Fibroblast of lung (primary cell): ENCODE measurements around the gene SPOCK3. TPM values are rescaled to one million over a fixed set of nuclear protein-coding genes. Genes with fewer than 3 reads are reported as not detected.
"Not testable (repeated sequence)": the region's sequence is repeated elsewhere in the genome, so short reads cannot be mapped to it uniquely, and the experiment has no call there.

Experiments used
- DNase-seq, 2 donors: peaks; one replicate each; pipeline versions ENCODE4 v3.0.0 to v3.0.0-alpha.2; 2010; ENCODE audit warnings: low read depth in 2 of 2
- H2AFZ ChIP-seq: 2 replicates; pipeline ENCODE4 v1.5.1; 2012; ENCODE audit warnings: low read length, control low read depth, inconsistent platforms
- H3K27ac ChIP-seq: 2 replicates; pipeline ENCODE4 v1.5.1; 2011; ENCODE audit warnings: low read length, control low read depth; ENCODE audit not compliant: insufficient read depth
- H3K27me3 ChIP-seq: 2 replicates; pipeline ENCODE4 v1.5.1; 2011; ENCODE audit warnings: mild to moderate bottlenecking, low read length; ENCODE audit not compliant: control insufficient read depth, insufficient read depth
- H3K36me3 ChIP-seq: 2 replicates; pipeline ENCODE4 v1.5.1; 2011; ENCODE audit warnings: low read length; ENCODE audit not compliant: control insufficient read depth, insufficient read depth
- H3K4me1 ChIP-seq: 2 replicates; pipeline ENCODE4 v1.5.1; 2011; ENCODE audit warnings: low read length; ENCODE audit not compliant: control insufficient read depth, insufficient read depth; ENCODE audit errors: extremely low read depth
- H3K4me2 ChIP-seq: 2 replicates; pipeline ENCODE4 v1.5.1; 2011; ENCODE audit warnings: low read length, control low read depth; ENCODE audit not compliant: insufficient read depth; ENCODE audit errors: extremely low read depth
- H3K4me3 ChIP-seq, 4 experiments: fragments of 200-600 bp in 1 of 4; sonication (generic) in 1 of 4; replicated peaks in 1 of 4; 2 replicates each; pipeline ENCODE4 v1.5.1; 2011 to 2016; ENCODE audit warnings: low read length in 4 of 4, low read depth in 3 of 4, mild to moderate bottlenecking in 3 of 4, control low read depth in 2 of 4, inconsistent platforms in 1 of 4, mixed read lengths in 1 of 4; ENCODE audit not compliant: insufficient read depth in 1 of 4; ENCODE audit errors: control extremely low read depth in 1 of 4
- H3K79me2 ChIP-seq: 2 replicates; pipeline ENCODE4 v1.5.1; 2012; ENCODE audit warnings: mild to moderate bottlenecking, low read length, inconsistent platforms; ENCODE audit not compliant: control insufficient read depth, insufficient read depth
- H3K9ac ChIP-seq: 2 replicates; pipeline ENCODE4 v1.5.1; 2011; ENCODE audit warnings: mild to moderate bottlenecking, low read length, control low read depth; ENCODE audit not compliant: insufficient read depth
- H3K9me3 ChIP-seq: 2 replicates; pipeline ENCODE4 v1.5.1; 2012; ENCODE audit warnings: low read depth, low read length; ENCODE audit not compliant: control insufficient read depth, insufficient read depth
- H4K20me1 ChIP-seq: 2 replicates; pipeline ENCODE4 v1.5.1; 2011; ENCODE audit warnings: low read length; ENCODE audit not compliant: control insufficient read depth, insufficient read depth; ENCODE audit errors: extremely low read depth
- EZH2 ChIP-seq: IDR thresholded peaks from 2 replicates; pipeline ENCODE4 v1.5.1; 2012; ENCODE audit warnings: low read length, control low read depth, mild to moderate bottlenecking; ENCODE audit errors: missing control alignments
- polyA plus RNA-seq, 2 donors: library from polyadenylated mRNA; depleted of rRNA in 1 of 2; stranded (reverse) in 1 of 2; unstranded in 1 of 2; fragments of >200 nt; gene quantifications; 2 replicates each; pipeline ENCODE4 v1.2.1, GENCODE V29; 2011 to 2012; ENCODE audit warnings: missing spikeins in 1 of 2
- total RNA-seq: library from RNA; depleted of rRNA; stranded (reverse); fragments of >200 nt; gene quantifications from 2 replicates; pipeline ENCODE4 v1.2.1, GENCODE V29; 2014
- TF ChIP-seq, protein P1 (sequence below), 2 donors: IDR thresholded peaks in 1 of 2; conservative IDR thresholded peaks in 1 of 2; 1 replicate in 1 of 2; 2 replicates in 1 of 2; pipeline ENCODE4 v1.5.1; 2011 to 2012; ENCODE audit warnings: low read length in 2 of 2, control low read depth in 1 of 2, inconsistent platforms in 1 of 2, low read depth in 1 of 2, mild to moderate bottlenecking in 1 of 2

SPOCK3 gene
- total and polyA plus RNA-seq, 2 donors (not counting 1 experiment from before 2014, with no cell fraction given), result under 0.01 to 0.08 TPM

DNA sequence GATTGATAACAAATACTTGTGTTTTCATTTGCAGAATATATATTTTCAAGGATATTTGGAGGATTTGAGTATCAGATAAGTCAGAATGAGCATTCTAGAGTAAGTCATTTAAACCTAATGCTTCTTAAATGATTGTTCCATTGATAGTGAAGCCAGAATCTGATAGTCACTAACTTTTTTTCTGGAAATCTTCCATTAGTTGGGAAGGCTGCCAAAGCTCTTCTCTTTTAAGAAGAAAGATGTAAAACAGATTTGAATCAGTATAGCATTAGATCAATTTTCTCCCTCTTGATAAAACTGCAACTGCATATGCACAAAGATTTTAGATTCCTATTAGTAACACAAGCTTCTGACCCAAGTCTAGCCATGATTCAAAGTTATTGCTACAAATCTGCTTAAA is 256.7 kb downstream of the SPOCK3 start:
- H3K79me2 ChIP-seq, result no peaks in the 10 kb centered on the region
- DNase-seq, result no peak
- no peak for TF ChIP-seq EZH2
- TF ChIP-seq, protein P1, sequence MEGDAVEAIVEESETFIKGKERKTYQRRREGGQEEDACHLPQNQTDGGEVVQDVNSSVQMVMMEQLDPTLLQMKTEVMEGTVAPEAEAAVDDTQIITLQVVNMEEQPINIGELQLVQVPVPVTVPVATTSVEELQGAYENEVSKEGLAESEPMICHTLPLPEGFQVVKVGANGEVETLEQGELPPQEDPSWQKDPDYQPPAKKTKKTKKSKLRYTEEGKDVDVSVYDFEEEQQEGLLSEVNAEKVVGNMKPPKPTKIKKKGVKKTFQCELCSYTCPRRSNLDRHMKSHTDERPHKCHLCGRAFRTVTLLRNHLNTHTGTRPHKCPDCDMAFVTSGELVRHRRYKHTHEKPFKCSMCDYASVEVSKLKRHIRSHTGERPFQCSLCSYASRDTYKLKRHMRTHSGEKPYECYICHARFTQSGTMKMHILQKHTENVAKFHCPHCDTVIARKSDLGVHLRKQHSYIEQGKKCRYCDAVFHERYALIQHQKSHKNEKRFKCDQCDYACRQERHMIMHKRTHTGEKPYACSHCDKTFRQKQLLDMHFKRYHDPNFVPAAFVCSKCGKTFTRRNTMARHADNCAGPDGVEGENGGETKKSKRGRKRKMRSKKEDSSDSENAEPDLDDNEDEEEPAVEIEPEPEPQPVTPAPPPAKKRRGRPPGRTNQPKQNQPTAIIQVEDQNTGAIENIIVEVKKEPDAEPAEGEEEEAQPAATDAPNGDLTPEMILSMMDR (conservative IDR thresholded peaks at IDR 0.05 in 1 of 2, IDR thresholded peaks at IDR 0.05 in 1 of 2; ENCODE audit: low read depth in 1 of 2, low read length in 2 of 2), result no peak

DNA sequence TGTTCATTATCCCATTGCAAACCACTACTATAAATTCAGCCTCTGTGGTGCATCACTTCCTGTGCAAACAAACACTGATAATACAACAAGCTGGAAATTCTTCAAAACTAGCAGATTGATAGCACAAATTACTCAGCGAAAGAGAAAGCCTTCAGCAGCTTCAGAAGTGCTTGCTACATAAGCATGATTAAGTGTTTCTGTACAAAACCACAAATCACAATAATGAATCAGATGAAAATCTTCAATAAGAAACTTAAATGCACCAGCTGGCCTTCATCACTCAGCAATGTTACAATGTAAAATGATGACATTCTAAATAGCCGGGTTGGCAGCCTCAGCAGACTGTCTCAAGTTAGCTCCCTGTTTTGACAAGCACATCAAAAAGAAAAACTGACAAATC is 262.2 kb downstream of the SPOCK3 start:
- no peak for TF ChIP-seq EZH2
- TF ChIP-seq, protein P1 (conservative IDR thresholded peaks at IDR 0.05 in 1 of 2, IDR thresholded peaks at IDR 0.05 in 1 of 2; ENCODE audit: low read depth in 1 of 2, low read length in 2 of 2), result no peak
- Histone ChIP-seq H3K79me2 (no peaks in the 10 kb centered on the region), H3K4me1 (no peaks in the 10 kb centered on the region), H3K27me3 (no peaks in the 10 kb centered on the region), H4K20me1 (no peaks in the 10 kb centered on the region), H3K27ac (no peak overlapping the region), H2AFZ (no peak overlapping the region), H3K4me3 (no peak overlapping the region), H3K9me3 (no peaks in the 10 kb centered on the region), H3K9ac (no peak overlapping the region), H3K36me3 (no peaks in the 10 kb centered on the region), H3K4me2 (no peak overlapping the region)
- peak; percentile 61 to 77 for DNase-seq

More for the DNA sequence above, 256.7 kb downstream of the SPOCK3 start:
- no peak overlapping the region for H2AFZ ChIP-seq
- no peak overlapping the region for H3K4me2 ChIP-seq
- no peak overlapping the region for H3K9ac ChIP-seq
- no peak overlapping the region for H3K4me3 ChIP-seq
- no peaks in the 10 kb centered on the region for H3K27me3 ChIP-seq
- H3K36me3 ChIP-seq, result no peaks in the 10 kb centered on the region
- no peaks in the 10 kb centered on the region for H3K9me3 ChIP-seq
- H4K20me1 ChIP-seq, result no peaks in the 10 kb centered on the region
- no peaks in the 10 kb centered on the region for H3K4me1 ChIP-seq
- no peak overlapping the region for H3K27ac ChIP-seq

DNA sequence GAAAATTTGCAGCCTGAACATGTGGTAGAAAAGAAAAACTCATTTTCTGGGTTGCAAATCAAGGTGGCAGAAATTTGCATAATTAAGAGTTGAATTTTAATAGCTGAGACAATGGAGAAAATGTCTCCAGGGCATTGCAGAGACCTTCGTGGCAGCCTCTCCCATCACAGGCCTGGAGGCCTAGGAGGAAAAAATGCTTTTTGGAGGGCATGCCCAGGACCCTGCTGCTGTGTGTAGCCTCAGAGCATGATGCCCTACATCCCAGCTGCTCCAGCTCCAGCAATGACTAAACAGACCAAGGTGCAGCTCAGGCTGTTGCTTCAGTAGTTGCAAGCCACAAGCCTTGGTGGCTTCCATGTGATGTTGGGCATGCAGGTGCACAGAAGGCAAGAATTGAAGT is 266.1 kb downstream of the SPOCK3 start:
- not testable (repeated sequence) for H4K20me1 ChIP-seq, H3K4me3 ChIP-seq, H3K27me3 ChIP-seq, H3K79me2 ChIP-seq, H3K4me1 ChIP-seq, H3K9me3 ChIP-seq, H3K36me3 ChIP-seq, H2AFZ ChIP-seq, H3K27ac ChIP-seq, DNase-seq, H3K9ac ChIP-seq, H3K4me2 ChIP-seq
